ENCODE measurements around the gene RPL13. TPM values are rescaled to one million over a fixed set of nuclear protein-coding genes. Genes with fewer than 3 reads are reported as not detected.

RPL13 gene
- total RNA-seq, 1 donor from 2014 or later: 17,833 TPM

- Histone ChIP-seq H3K27me3 (ENCODE audit: control insufficient read depth, insufficient read depth, low read length) (no peaks in the 10 kb centered on the region), H3K4me3 (ENCODE audit: low read depth, low read length) (no peak overlapping the region), H3K36me3 (ENCODE audit: control insufficient read depth, insufficient read depth, low read length) (peaks cover 3% of the 10 kb centered on the region)
- no peak for TF ChIP-seq CTCF (IDR thresholded peaks at IDR 0.05; ENCODE audit: insufficient read depth, low read length, poor library complexity, severe bottlenecking)
- no peak for DNase-seq (ENCODE audit: low read depth)
Measured at GRCh38 chr16:89523680-89524344, 36.7 kb upstream of the RPL13 start.

DNA sequence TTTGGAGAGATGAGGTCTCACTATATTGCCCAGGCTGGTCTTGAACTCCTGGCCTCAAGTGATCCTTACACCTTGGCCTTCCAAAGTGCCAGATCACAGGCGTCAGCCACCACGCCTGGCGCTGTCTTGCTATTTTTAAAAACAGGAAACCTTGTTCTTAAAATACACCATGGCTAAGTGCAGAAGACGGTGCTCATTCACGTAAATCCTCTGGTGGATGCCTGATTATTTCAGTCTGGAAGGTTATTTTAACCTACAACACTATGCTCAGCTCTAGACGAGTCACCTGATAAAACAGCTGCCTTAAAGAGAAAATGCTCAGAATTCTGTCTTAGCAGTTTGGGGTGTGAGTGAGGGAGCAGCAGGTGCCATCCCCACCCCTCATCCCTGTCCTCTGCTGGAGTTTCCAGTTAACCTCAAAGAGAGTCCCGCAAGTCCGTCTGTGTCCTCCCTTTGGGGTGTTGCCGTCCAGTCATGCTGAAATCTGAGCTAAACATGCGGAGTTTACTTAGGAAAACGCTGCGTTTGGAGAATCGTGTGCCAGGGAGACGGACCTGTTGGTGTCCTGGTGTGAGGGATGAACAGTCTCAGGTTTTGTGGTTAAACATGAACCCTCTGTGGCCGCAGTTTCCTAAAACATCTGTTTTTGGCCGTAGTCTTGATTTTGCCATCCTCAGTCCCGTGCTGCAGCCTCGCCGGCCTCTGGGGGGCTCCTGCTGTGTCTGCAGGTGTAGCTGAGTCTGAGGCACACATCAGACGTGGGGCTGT is 35.2 kb upstream of the RPL13 start:
- TF ChIP-seq CTCF (IDR thresholded peaks at IDR 0.05; ENCODE audit: insufficient read depth, low read length, poor library complexity, severe bottlenecking): no peak
- no peak for DNase-seq (ENCODE audit: low read depth)

GRCh38 chr16:89529097-89529496 is 31.4 kb upstream of the RPL13 start:
- Histone ChIP-seq H3K36me3 (ENCODE audit: control insufficient read depth, insufficient read depth, low read length) (peaks cover 7% of the 10 kb centered on the region), H3K27me3 (ENCODE audit: control insufficient read depth, insufficient read depth, low read length) (no peaks in the 10 kb centered on the region), H3K4me3 (ENCODE audit: low read depth, low read length) (no peak overlapping the region)
- DNase-seq (ENCODE audit: low read depth): no peak
- no peak for TF ChIP-seq CTCF (IDR thresholded peaks at IDR 0.05; ENCODE audit: insufficient read depth, low read length, poor library complexity, severe bottlenecking)

More for the DNA sequence above, 35.2 kb upstream of the RPL13 start:
- H3K27me3 ChIP-seq (ENCODE audit: control insufficient read depth, insufficient read depth, low read length): no peaks in the 10 kb centered on the region
- H3K36me3 ChIP-seq (ENCODE audit: control insufficient read depth, insufficient read depth, low read length): peaks cover 5% of the 10 kb centered on the region
- no peak overlapping the region for H3K4me3 ChIP-seq (ENCODE audit: low read depth, low read length)

DNA sequence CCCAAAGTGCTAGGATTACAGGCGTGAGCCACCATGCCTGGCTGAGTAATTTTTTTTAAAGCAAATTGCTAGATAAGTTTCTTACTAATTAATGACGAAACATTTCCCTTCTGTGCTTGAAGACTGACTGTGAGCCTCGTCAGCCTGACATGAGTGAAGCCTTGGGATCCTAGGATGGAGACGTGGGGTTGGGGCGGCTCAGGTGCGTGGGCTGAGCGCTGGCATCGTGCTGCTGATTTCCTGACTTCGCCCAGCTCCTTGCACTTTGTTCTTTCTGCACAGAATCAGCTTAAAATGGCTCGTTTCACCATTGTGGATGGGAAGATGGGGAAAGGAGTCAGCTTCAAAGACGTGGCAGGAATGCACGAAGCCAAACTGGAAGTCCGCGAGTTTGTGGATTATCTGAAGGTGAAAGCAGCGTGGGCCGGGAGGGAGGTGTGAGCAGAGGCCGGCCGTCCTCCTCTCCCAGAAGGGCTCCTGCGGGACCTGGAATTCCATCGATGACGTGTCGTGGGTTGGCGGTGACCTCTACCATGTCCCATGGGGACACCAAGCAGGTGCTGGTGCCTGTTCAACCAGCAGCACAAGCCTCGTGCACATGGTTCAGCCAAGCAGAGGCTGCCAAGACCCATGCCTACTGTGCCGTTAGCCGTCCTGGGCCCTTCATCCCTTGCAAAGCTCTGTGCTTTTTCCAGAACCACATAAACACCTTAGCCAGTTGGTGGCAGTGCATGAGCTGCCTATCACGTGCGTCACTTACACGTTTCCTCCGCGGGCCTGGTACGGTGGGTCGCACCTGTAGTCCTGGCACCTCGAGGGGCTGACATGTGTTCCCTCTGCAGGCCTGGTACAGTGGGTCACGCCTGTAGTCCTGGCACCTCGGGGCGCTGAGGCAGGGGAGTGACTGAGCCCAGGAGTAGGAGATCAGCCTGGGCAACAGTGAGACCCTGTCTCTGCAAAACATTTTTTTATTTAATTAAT is 29.8 kb upstream of the RPL13 start:
- TF ChIP-seq CTCF (IDR thresholded peaks at IDR 0.05; ENCODE audit: insufficient read depth, low read length, poor library complexity, severe bottlenecking): no peak
- Histone ChIP-seq H3K4me3 (ENCODE audit: low read depth, low read length) (no peak overlapping the region), H3K36me3 (ENCODE audit: control insufficient read depth, insufficient read depth, low read length) (peaks cover 4% of the 10 kb centered on the region), H3K27me3 (ENCODE audit: control insufficient read depth, insufficient read depth, low read length) (no peaks in the 10 kb centered on the region)
- no peak for DNase-seq (ENCODE audit: low read depth)

DNA sequence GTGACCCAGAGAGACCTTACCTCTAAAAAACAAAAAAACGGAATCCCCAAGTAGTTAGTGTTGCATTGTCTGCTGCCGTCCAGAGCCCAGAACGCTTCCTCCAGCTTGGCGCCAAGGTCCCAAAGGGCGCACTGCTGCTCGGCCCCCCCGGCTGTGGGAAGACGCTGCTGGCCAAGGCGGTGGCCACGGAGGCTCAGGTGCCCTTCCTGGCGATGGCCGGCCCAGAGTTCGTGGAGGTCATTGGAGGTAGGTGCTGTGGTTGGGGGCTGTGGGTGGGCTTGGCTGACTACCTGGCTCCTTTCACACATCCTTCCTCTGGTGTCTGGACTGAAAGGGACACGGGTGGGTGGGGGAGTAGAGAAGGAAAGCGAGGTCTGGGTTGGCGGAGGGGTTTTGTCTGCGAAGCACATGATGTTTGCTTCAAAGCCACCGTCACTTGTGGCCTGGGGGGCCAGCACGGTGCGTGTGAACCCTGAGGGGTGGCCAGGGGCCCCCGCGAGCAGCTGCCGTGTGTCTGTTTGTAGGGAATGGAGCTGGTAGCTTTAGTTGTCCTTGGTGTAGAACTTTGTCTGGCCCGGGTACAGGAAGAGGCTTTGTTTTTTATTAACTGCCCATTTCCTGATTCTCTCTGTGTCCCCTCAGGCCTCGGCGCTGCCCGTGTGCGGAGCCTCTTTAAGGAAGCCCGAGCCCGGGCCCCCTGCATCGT is 28.5 kb upstream of the RPL13 start:
- H3K4me3 ChIP-seq (ENCODE audit: low read depth, low read length): no peak overlapping the region
- TF ChIP-seq CTCF (IDR thresholded peaks at IDR 0.05; ENCODE audit: insufficient read depth, low read length, poor library complexity, severe bottlenecking): no peak
- no peak for DNase-seq (ENCODE audit: low read depth)
- no peaks in the 10 kb centered on the region for H3K27me3 ChIP-seq (ENCODE audit: control insufficient read depth, insufficient read depth, low read length)
- H3K36me3 ChIP-seq (ENCODE audit: control insufficient read depth, insufficient read depth, low read length): peaks cover 7% of the 10 kb centered on the region
